ENCODE data around the gene ZNF746. TPM values are rescaled to one million over a fixed set of nuclear protein-coding genes. Genes with fewer than 3 reads are reported as not detected.

ZNF746 gene
- total and polyA plus RNA-seq, 2 of the 13 experiments (the other 11 are each of a cell fraction or from before 2014, with no cell fraction given): 3.8 to 8.1 TPM

- TF ChIP-seq, protein P1, sequence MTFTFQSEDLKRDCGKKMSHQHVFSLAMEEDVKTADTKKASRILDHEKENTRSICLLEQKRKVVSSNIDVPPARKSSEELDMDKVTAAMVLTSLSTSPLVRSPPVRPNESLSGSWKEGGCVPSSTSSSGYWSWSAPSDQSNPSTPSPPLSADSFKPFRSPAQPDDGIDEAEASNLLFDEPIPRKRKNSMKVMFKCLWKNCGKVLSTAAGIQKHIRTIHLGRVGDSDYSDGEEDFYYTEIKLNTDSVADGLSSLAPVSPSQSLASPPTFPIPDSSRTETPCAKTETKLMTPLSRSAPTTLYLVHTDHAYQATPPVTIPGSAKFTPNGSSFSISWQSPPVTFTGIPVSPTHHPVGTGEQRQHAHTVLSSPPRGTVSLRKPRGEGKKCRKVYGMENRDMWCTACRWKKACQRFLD (CRISPR knock-in tag; IDR thresholded peaks at IDR 0.05; ENCODE audit: borderline replicate concordance): no peak
- TF ChIP-seq TBL1XR1 (IDR thresholded peaks at IDR 0.05; ENCODE audit: borderline replicate concordance, low read length, partially characterized antibody) (no peak), BHLHE40 (IDR thresholded peaks at IDR 0.05; ENCODE audit: low read length) (no peak), RNF2 (conservative IDR thresholded peaks at IDR 0.05; ENCODE audit: low read depth) (no peak), ATM (IDR thresholded peaks at IDR 0.05; ENCODE audit: borderline replicate concordance) (no peak), ZNF136 (CRISPR knock-in tag; IDR thresholded peaks at IDR 0.05; ENCODE audit: low read depth) (no peak), SALL2 (CRISPR knock-in tag; IDR thresholded peaks at IDR 0.05) (no peak), MAFK (conservative IDR thresholded peaks at IDR 0.05 in 1 of 2, IDR thresholded peaks at IDR 0.05 in 1 of 2; ENCODE audit: low read length in 2 of 2) (no peak)
- TF ChIP-seq, protein P2, sequence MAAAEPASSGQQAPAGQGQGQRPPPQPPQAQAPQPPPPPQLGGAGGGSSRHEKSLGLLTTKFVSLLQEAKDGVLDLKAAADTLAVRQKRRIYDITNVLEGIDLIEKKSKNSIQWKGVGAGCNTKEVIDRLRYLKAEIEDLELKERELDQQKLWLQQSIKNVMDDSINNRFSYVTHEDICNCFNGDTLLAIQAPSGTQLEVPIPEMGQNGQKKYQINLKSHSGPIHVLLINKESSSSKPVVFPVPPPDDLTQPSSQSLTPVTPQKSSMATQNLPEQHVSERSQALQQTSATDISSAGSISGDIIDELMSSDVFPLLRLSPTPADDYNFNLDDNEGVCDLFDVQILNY (CRISPR knock-in tag; conservative IDR thresholded peaks at IDR 0.05): no peak
Observed at GRCh38 chr7:149500201-149500600, 2.6 kb upstream of the ZNF746 start (continued).

DNA sequence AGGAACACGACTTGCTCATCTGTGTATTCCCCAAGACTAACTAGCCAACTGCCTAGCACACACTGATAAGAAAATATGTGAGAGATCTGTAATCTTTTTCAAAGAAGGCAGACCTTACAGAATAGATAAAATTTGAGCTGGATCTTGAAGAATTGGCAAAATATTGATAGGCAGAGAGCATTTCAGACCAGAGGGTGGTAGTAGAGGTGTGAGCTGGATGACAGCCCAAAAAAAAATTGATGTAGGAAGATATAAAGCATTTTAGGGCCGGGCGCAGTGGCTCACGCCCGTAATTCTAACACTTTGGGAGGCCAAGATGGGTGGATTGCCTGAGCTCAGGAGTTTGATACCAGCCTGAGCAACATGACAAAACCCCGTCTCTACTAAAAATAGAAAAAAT, 1.2 kb upstream of the ZNF746 start:
- Histone ChIP-seq H3K27ac (ENCODE audit: extremely low read length, insufficient read depth, low read length) (no peak overlapping the region), H3K27me3 (ENCODE audit: control insufficient read depth in 1 of 2, insufficient read depth in 2 of 2, low read length in 2 of 2) (peaks cover 2 to 44% of the 10 kb centered on the region in 2 experiments; a peak in 4 of 5 replicates), H3K4me1 (ENCODE audit: insufficient read depth, low read length) (peaks cover 18% of the 10 kb centered on the region), H2AFZ (ENCODE audit: low read length) (no peak overlapping the region), H4K20me1 (ENCODE audit: insufficient read depth, low read length) (no peaks in the 10 kb centered on the region), H3K9ac (ENCODE audit: insufficient read depth, low read depth, low read length) (no peak overlapping the region), H3K36me3 (replicated peaks in 1 of 2; ENCODE audit: control insufficient read depth in 1 of 2, insufficient read depth in 2 of 2, low read length in 2 of 2) (peaks cover 1% of the 10 kb centered on the region in 2 experiments; a peak in 3 of 5 replicates), H3K4me3 (replicated peaks in 1 of 3; ENCODE audit: insufficient read depth in 1 of 3, low read depth in 2 of 3, low read length in 3 of 3) (no peak overlapping the region), H3K79me2 (ENCODE audit: insufficient read depth, low read length) (peaks cover 15% of the 10 kb centered on the region), H3K9me3 (ENCODE audit: low read length) (no peaks in the 10 kb centered on the region), H3K4me2 (ENCODE audit: low read depth, low read length) (no peak overlapping the region)
- DNase-seq (ENCODE audit: low spot score): no peak
- POLR2A ChIA-PET: no interaction called here
- TF ChIP-seq GATAD2A (CRISPR knock-in tag; IDR thresholded peaks at IDR 0.05) (no peak), TCF7L2 (IDR thresholded peaks at IDR 0.05; ENCODE audit: low read depth, low read length) (no peak), MBD4 (IDR thresholded peaks at IDR 0.05; ENCODE audit: borderline replicate concordance, low read length) (no peak), MIXL1 (CRISPR knock-in tag; IDR thresholded peaks at IDR 0.05) (no peak), SOX5 (CRISPR knock-in tag; IDR thresholded peaks at IDR 0.05; ENCODE audit: borderline replicate concordance) (no peak), ZNF556 (CRISPR knock-in tag; IDR thresholded peaks at IDR 0.05; ENCODE audit: borderline replicate concordance) (no peak), CREB1 (IDR thresholded peaks at IDR 0.05) (no peak), CREB1 (CRISPR knock-in tag; IDR thresholded peaks at IDR 0.05) (no peak), HMG20A (CRISPR knock-in tag; IDR thresholded peaks at IDR 0.05; ENCODE audit: borderline replicate concordance) (no peak)
- in situ Hi-C loops (cut with HindIII; ENCODE audit: extremely low pct_ligation_motif_present, low pct_unique_long_range_greater_than_20kb): no loop called here
- FAIRE-seq: no peak
- no peak for ATAC-seq
- WGBS (ENCODE audit: low lambda C conversion rate): 74% methylated on average over 6 of the region's 6 CpGs
- no TSS peak for BruUV-seq (replicated peaks)
- CTCF ChIA-PET (ENCODE audit: low intra/inter-chr PET ratio, low total read pairs): interaction anchor here (2.3 kb wide), 1 partner anchor 38 kb away, joined by 8 read pairs; the partner anchor contains the start of gene ZNF777
- intact Hi-C loops (cut with micrococcal nuclease; ENCODE audit: unreplicated experiment): loop anchor here (1.0 kb wide), 1 partner anchor 126 kb away; no protein-coding TSS in a partner anchor
